CD14-positive monocyte (primary cell): ENCODE measurements around the gene TPP2. TPM values are rescaled to one million over a fixed set of nuclear protein-coding genes. Genes with fewer than 3 reads are reported as not detected.

Source experiments
- DNase-seq, 3 donors: peaks; one replicate each; pipeline ENCODE4 v3.0.0-alpha.2; 2011 to 2022
- H2AFZ ChIP-seq: 2 replicates; pipeline ENCODE4 v1.6.0; 2012; ENCODE audit warnings: mild to moderate bottlenecking, low read depth, low read length, inconsistent platforms; ENCODE audit not compliant: insufficient read depth, poor library complexity, severe bottlenecking
- H3K27ac ChIP-seq, 2 donors: 1 replicate in 1 of 2; 2 replicates in 1 of 2; pipeline ENCODE4 v1.5.1; 2012 to 2013; ENCODE audit warnings: low read length in 2 of 2, control low read depth in 1 of 2, inconsistent platforms in 1 of 2, low read depth in 1 of 2, mild to moderate bottlenecking in 1 of 2
- H3K27me3 ChIP-seq, 2 donors: one replicate each; pipeline versions ENCODE4 v1.6.0 to v1.6.1; 2011 to 2013; ENCODE audit warnings: low read length in 2 of 2; ENCODE audit not compliant: control insufficient read depth in 2 of 2, insufficient read depth in 2 of 2
- H3K36me3 ChIP-seq, 2 donors: replicated peaks in 1 of 2; 1 replicate in 1 of 2; 2 replicates in 1 of 2; pipeline versions ENCODE4 v1.5.1 to v1.6.1; 2012 to 2013; ENCODE audit warnings: low read length in 2 of 2, control low read depth in 1 of 2, inconsistent platforms in 1 of 2, mild to moderate bottlenecking in 1 of 2; ENCODE audit not compliant: insufficient read depth in 2 of 2, control insufficient read depth in 1 of 2
- H3K4me1 ChIP-seq, 2 donors: 1 replicate in 1 of 2; 2 replicates in 1 of 2; pipeline versions ENCODE4 v1.5.1 to v1.6.1; 2012 to 2013; ENCODE audit warnings: low read length in 2 of 2, control low read depth in 1 of 2, inconsistent platforms in 1 of 2, mild to moderate bottlenecking in 1 of 2, moderate library complexity in 1 of 2; ENCODE audit not compliant: insufficient read depth in 2 of 2, control insufficient read depth in 1 of 2
- H3K4me2 ChIP-seq: replicated peaks from 2 replicates; pipeline ENCODE3; 2012; ENCODE audit warnings: low read length, moderate library complexity, mild to moderate bottlenecking; ENCODE audit not compliant: poor library complexity, severe bottlenecking; ENCODE audit errors: extremely low read depth
- H3K4me3 ChIP-seq, 3 experiments: fragments of 200-600 bp in 1 of 3; sonication (generic) in 1 of 3; replicated peaks in 1 of 3; 1 replicate in 2 of 3; 2 replicates in 1 of 3; pipeline ENCODE4 v1.5.1; 2011 to 2013; ENCODE audit warnings: low read length in 3 of 3, mild to moderate bottlenecking in 3 of 3, control low read depth in 2 of 3, low read depth in 2 of 3, inconsistent platforms in 1 of 3, moderate library complexity in 1 of 3
- H3K79me2 ChIP-seq: 2 replicates; pipeline ENCODE4 v1.6.0; 2012; ENCODE audit warnings: mild to moderate bottlenecking, control low read depth, inconsistent platforms, low read length, moderate library complexity; ENCODE audit not compliant: insufficient read depth
- H3K9ac ChIP-seq: 2 replicates; pipeline ENCODE4 v1.6.0; 2017; ENCODE audit warnings: low read length, mild to moderate bottlenecking; ENCODE audit not compliant: insufficient read depth, poor library complexity, severe bottlenecking
- H3K9me3 ChIP-seq, 2 donors: replicated peaks in 1 of 2; 1 replicate in 1 of 2; 2 replicates in 1 of 2; pipeline versions ENCODE4 v1.5.1 to v1.6.1; 2012 to 2013; ENCODE audit warnings: low read length in 2 of 2, control low read depth in 1 of 2; ENCODE audit not compliant: control insufficient read depth in 1 of 2, insufficient read depth in 1 of 2
- H4K20me1 ChIP-seq: 2 replicates; pipeline ENCODE4 v1.6.0; 2012; ENCODE audit warnings: mild to moderate bottlenecking, low read length, control low read depth, moderate library complexity; ENCODE audit not compliant: insufficient read depth
- H3K27ac Mint-ChIP-seq, 7 donors: one replicate each; pipeline ENCODE4 v1.8.0; 2020; ENCODE audit warnings: mild to moderate bottlenecking in 7 of 7, mixed read lengths in 7 of 7, moderate library complexity in 6 of 7, inconsistent platforms in 2 of 7
- H3K27me3 Mint-ChIP-seq, 3 donors: one replicate each; pipeline ENCODE4 v1.8.0; 2021 to 2022; ENCODE audit warnings: low read depth in 3 of 3, mild to moderate bottlenecking in 3 of 3, mixed read lengths in 3 of 3, moderate library complexity in 3 of 3, inconsistent platforms in 1 of 3
- H3K36me3 Mint-ChIP-seq, 2 donors: one replicate each; pipeline ENCODE4 v1.8.0; 2020; ENCODE audit warnings: mixed read lengths in 2 of 2, inconsistent platforms in 1 of 2, mild to moderate bottlenecking in 1 of 2
- H3K4me1 Mint-ChIP-seq: one replicate; pipeline ENCODE4 v1.8.0; 2020; ENCODE audit warnings: mild to moderate bottlenecking, mixed read lengths
- H3K4me3 Mint-ChIP-seq, 2 donors: one replicate each; pipeline ENCODE4 v1.8.0; 2020; ENCODE audit warnings: mild to moderate bottlenecking in 2 of 2, mixed read lengths in 2 of 2, moderate library complexity in 1 of 2
- H3K9me3 Mint-ChIP-seq, 7 donors: one replicate each; pipeline ENCODE4 v1.8.0; 2020 to 2022; ENCODE audit warnings: mixed read lengths in 7 of 7, mild to moderate bottlenecking in 6 of 7, moderate library complexity in 6 of 7, inconsistent platforms in 2 of 7
- WGBS: methylation state at CpG from one replicate; pipeline ENCODE4 v1.1.5; 2013; ENCODE audit warnings: missing lambda C conversion rate; ENCODE audit not compliant: insufficient coverage; 5-methylcytosine and 5-hydroxymethylcytosine counted together
- intact Hi-C, 2 donors: fragments of 100-400 bp; cut with micrococcal nuclease; formaldehyde crosslinking; loops; one replicate each; pipeline versions ENCODE4 v1.15.0 to v1.15.1; 2023
- polyA plus RNA-seq, 3 donors: library from polyadenylated mRNA; depleted of rRNA in 1 of 3; unstranded in 2 of 3; stranded (reverse) in 1 of 3; fragments of 300-500 nt in 2 of 3; fragments of >200 nt in 1 of 3; fragmentation: Illumina TruSeq in 2 of 3; gene quantifications; 1 replicate in 2 of 3; 2 replicates in 1 of 3; pipeline ENCODE4 v1.2.3, GENCODE V29; 2012 to 2021
- TF ChIP-seq, protein P1 (sequence below): fragments of 200-600 bp; IDR thresholded peaks from one replicate; pipeline ENCODE4 v1.8.0; 2022; ENCODE audit warnings: antibody characterized with exemption, mild to moderate bottlenecking

Gene TPP2
- polyA plus RNA-seq, 3 donors = 18.0 to 39.7 (median 26.0) TPM

DNA sequence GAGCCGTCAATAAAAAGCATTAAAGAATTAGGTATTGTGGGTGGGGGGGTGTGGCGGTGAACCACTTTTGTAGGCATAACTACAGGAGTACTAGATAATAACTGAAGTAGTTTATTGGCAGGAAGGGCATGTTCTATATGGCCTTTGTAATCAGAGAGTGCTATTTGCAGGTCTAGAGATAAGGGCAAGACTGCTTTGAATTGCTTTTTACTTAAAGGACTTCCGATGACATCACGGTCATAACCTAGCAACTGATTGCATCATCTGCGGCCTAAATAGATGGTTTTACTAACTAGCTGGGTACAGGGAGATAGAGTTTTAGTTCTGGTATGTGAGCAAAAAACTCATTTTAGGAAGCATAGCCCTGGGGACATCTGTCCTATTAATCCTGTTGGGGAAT lies 73.3 kb downstream of the TPP2 start:
- H3K36me3 Mint-ChIP-seq = peaks cover 80 to 92% of the 10 kb centered on the region in 2 donors
- H3K4me2 ChIP-seq = no peak overlapping the region

DNA sequence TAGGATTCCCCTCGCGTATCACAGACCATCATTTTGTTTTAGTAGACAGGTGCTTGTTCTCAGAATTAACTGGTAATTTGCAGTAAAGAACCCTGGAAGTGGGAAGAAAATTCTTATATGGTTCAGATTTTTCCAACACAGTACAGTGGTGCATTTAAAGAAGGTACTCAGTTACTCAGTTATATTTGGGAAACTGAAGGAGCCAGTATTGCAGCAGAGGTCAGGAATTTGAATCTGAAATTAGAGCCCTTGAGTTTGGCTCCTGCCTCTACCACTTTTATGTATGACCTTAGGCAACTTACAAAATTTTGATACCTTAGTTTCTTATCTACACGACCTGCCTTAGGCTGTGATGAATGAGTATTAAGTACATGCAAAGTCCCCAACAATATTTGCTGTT lies 78.3 kb downstream of the TPP2 start:
- Histone ChIP-seq H3K79me2 (no peaks in the 10 kb centered on the region), H2AFZ (no peak overlapping the region), H4K20me1 (no peaks in the 10 kb centered on the region), H3K27me3 (no peaks in the 10 kb centered on the region), H3K4me1 (peaks cover under 1 to 3% of the 10 kb centered on the region in 2 donors), H3K36me3 (peaks cover 76 to 100% of the 10 kb centered on the region in 2 donors), H3K4me3 (no peak overlapping the region), H3K9me3 (no peaks in the 10 kb centered on the region), H3K9ac (no peak overlapping the region), H3K27ac (no peak overlapping the region), H3K4me2 (no peak overlapping the region)
- H3K27ac Mint-ChIP-seq = no peak overlapping the region
- no peak overlapping the region for H3K4me3 Mint-ChIP-seq
- H3K4me1 Mint-ChIP-seq = peaks cover 4% of the 10 kb centered on the region
- peaks cover 0 to 2% (median 0%) of the 10 kb centered on the region in 7 donors for H3K9me3 Mint-ChIP-seq
- DNase-seq = no peak
- intact Hi-C loops = no loop called here
- WGBS = no CpG with 5 or more reads among the region's 3 CpGs
- peaks cover 0 to 3% (median 0%) of the 10 kb centered on the region in 3 donors for H3K27me3 Mint-ChIP-seq
- H3K36me3 Mint-ChIP-seq = peaks cover 71 to 75% of the 10 kb centered on the region in 2 donors
- TF ChIP-seq, protein P1, sequence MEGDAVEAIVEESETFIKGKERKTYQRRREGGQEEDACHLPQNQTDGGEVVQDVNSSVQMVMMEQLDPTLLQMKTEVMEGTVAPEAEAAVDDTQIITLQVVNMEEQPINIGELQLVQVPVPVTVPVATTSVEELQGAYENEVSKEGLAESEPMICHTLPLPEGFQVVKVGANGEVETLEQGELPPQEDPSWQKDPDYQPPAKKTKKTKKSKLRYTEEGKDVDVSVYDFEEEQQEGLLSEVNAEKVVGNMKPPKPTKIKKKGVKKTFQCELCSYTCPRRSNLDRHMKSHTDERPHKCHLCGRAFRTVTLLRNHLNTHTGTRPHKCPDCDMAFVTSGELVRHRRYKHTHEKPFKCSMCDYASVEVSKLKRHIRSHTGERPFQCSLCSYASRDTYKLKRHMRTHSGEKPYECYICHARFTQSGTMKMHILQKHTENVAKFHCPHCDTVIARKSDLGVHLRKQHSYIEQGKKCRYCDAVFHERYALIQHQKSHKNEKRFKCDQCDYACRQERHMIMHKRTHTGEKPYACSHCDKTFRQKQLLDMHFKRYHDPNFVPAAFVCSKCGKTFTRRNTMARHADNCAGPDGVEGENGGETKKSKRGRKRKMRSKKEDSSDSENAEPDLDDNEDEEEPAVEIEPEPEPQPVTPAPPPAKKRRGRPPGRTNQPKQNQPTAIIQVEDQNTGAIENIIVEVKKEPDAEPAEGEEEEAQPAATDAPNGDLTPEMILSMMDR = no peak

More for the DNA sequence above, 73.3 kb downstream of the TPP2 start:
- H3K9me3 ChIP-seq = peaks cover 5 to 6% of the 10 kb centered on the region in 2 donors
- Mint-ChIP-seq H3K9me3 (peaks cover 1 to 13% (median 6%) of the 10 kb centered on the region in 7 donors), H3K4me3 (no peak overlapping the region), H3K27me3 (no peaks in the 10 kb centered on the region), H3K27ac (peak overlapping the region in 1 of 7 donors; percentile 18), H3K4me1 (no peaks in the 10 kb centered on the region)
- TF ChIP-seq, protein P1 = no peak
- intact Hi-C loops = no loop called here
- no peak overlapping the region for H2AFZ ChIP-seq
- WGBS = 89% methylated on average over 4 of the region's 5 CpGs
- peaks cover 79 to 100% of the 10 kb centered on the region in 2 donors for H3K36me3 ChIP-seq
- H3K9ac ChIP-seq = no peak overlapping the region
- no peaks in the 10 kb centered on the region for H4K20me1 ChIP-seq
- no peak for DNase-seq
- H3K4me1 ChIP-seq = no peaks in the 10 kb centered on the region
- no peak overlapping the region for H3K4me3 ChIP-seq
- no peak overlapping the region for H3K27ac ChIP-seq
- H3K27me3 ChIP-seq = no peaks in the 10 kb centered on the region
- H3K79me2 ChIP-seq = no peaks in the 10 kb centered on the region
